ENCODE results near the gene TMEM52B. TPM values are rescaled to one million over a fixed set of nuclear protein-coding genes. Genes with fewer than 3 reads are reported as not detected.

TMEM52B gene
- total RNA-seq, 1 experiment from 2014 or later, result not detected

- Mint-ChIP-seq H3K27ac (ENCODE audit: unreplicated experiment) (no peak overlapping the region), H3K4me3 (ENCODE audit: low read depth, unreplicated experiment) (no peak overlapping the region), H3K36me3 (ENCODE audit: insufficient read depth, unreplicated experiment) (no peaks in the 10 kb centered on the region), H3K4me1 (ENCODE audit: low read depth, unreplicated experiment) (peaks cover 9% of the 10 kb centered on the region), H3K27me3 (ENCODE audit: unreplicated experiment) (no peaks in the 10 kb centered on the region), H3K9me3 (ENCODE audit: low read depth, unreplicated experiment) (no peaks in the 10 kb centered on the region)
- CTCF ChIA-PET, result interaction anchor here (0.6 to 1.2 kb wide), 2 partner anchors 17 to 98 kb away, joined by 3 read pairs; no protein-coding TSS in a partner anchor
- no TSS peak for BruUV-seq (replicated peaks)
- no peak for DNase-seq
- no peak for TF ChIP-seq CTCF (IDR thresholded peaks at IDR 0.05; ENCODE audit: unreplicated experiment)
- intact Hi-C loops (cut with micrococcal nuclease; ENCODE audit: unreplicated experiment), result no loop called here
Measured at GRCh38 chr12:10170216-10170615, 8.6 kb upstream of the TMEM52B start.

GRCh38 chr12:10171973-10172728 lies 6.7 kb upstream of the TMEM52B start, which contains the start of gene OLR1:
OLR1 (minus strand) TSS chr12:10172132; CDS start chr12:10172077, 55 bp downstream.
- intact Hi-C loops (cut with micrococcal nuclease; ENCODE audit: unreplicated experiment), result no loop called here
- no peaks in the 10 kb centered on the region for H3K27me3 Mint-ChIP-seq (ENCODE audit: unreplicated experiment)
- H3K9me3 Mint-ChIP-seq (ENCODE audit: low read depth, unreplicated experiment), result no peaks in the 10 kb centered on the region
- no peak for TF ChIP-seq CTCF (IDR thresholded peaks at IDR 0.05; ENCODE audit: unreplicated experiment)
- H3K4me3 Mint-ChIP-seq (ENCODE audit: low read depth, unreplicated experiment), result peak within 1 kb of the TSS; percentile 4
- no TSS peak for BruUV-seq (replicated peaks)
- DNase-seq, result no peak
- H3K36me3 Mint-ChIP-seq (ENCODE audit: insufficient read depth, unreplicated experiment), result no peaks in the 10 kb centered on the region
- CTCF ChIA-PET, result interaction anchor here (0.7 kb wide), 1 partner anchor 19 kb away, joined by 3 read pairs; no protein-coding TSS in a partner anchor
- H3K27ac Mint-ChIP-seq (ENCODE audit: unreplicated experiment), result no peak within 1 kb of the TSS
- peaks cover 19% of the 10 kb centered on the region for H3K4me1 Mint-ChIP-seq (ENCODE audit: low read depth, unreplicated experiment)

- Mint-ChIP-seq H3K36me3 (ENCODE audit: insufficient read depth, unreplicated experiment) (no peaks in the 10 kb centered on the region), H3K4me1 (ENCODE audit: low read depth, unreplicated experiment) (peaks cover 19% of the 10 kb centered on the region), H3K4me3 (ENCODE audit: low read depth, unreplicated experiment) (no peak overlapping the region), H3K27ac (ENCODE audit: unreplicated experiment) (no peak overlapping the region), H3K9me3 (ENCODE audit: low read depth, unreplicated experiment) (no peaks in the 10 kb centered on the region), H3K27me3 (ENCODE audit: unreplicated experiment) (peaks cover 15% of the 10 kb centered on the region)
- no peak for TF ChIP-seq CTCF (IDR thresholded peaks at IDR 0.05; ENCODE audit: unreplicated experiment)
- DNase-seq, result no peak
- intact Hi-C loops (cut with micrococcal nuclease; ENCODE audit: unreplicated experiment), result loop anchor here (5.0 kb wide), 1 partner anchor 692 kb away; no protein-coding TSS in a partner anchor
- CTCF ChIA-PET, result interaction anchor here (1.0 to 1.3 kb wide), 2 partner anchors 14 to 22 kb away, joined by 3 to 12 read pairs; no protein-coding TSS in a partner anchor
- no TSS peak for BruUV-seq (replicated peaks)
Measured at GRCh38 chr12:10174986-10175614, 3.7 kb upstream of the TMEM52B start.

GRCh38 chr12:10175846-10176636 lies 2.8 kb upstream of the TMEM52B start:
- Mint-ChIP-seq H3K27me3 (ENCODE audit: unreplicated experiment) (peaks cover 15% of the 10 kb centered on the region), H3K4me1 (ENCODE audit: low read depth, unreplicated experiment) (peaks cover 19% of the 10 kb centered on the region), H3K4me3 (ENCODE audit: low read depth, unreplicated experiment) (no peak overlapping the region), H3K27ac (ENCODE audit: unreplicated experiment) (no peak overlapping the region), H3K9me3 (ENCODE audit: low read depth, unreplicated experiment) (no peaks in the 10 kb centered on the region), H3K36me3 (ENCODE audit: insufficient read depth, unreplicated experiment) (no peaks in the 10 kb centered on the region)
- BruUV-seq (replicated peaks), result no TSS peak
- CTCF ChIA-PET, result interaction anchor here (1.0 to 1.3 kb wide), 3 partner anchors 14 to 166 kb away, joined by 3 to 12 read pairs (median 3); no protein-coding TSS in a partner anchor
- intact Hi-C loops (cut with micrococcal nuclease; ENCODE audit: unreplicated experiment), result loop anchor here (5.0 kb wide), 1 partner anchor 691 kb away; no protein-coding TSS in a partner anchor
- no peak for DNase-seq
- no peak for TF ChIP-seq CTCF (IDR thresholded peaks at IDR 0.05; ENCODE audit: unreplicated experiment)
